A204.1 (cell line): ENCODE data around the gene CLDN34.

Experiments used
- FAIRE-seq: peaks from 2 replicates; lab custom pipeline; 2012; peaks lifted over from hg19 to GRCh38; lab: Jason Lieb, UNC

Gene CLDN34, protein sequence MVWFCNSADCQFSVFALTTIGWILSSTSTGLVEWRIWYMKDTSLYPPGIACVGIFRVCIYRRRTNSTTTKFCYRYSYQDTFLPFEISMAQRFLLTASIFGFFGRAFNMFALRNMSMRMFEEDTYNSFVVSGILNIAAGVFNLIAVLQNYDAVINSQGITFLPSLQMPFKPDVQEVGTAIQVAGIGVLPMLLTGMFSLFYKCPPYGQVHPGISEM

DNA sequence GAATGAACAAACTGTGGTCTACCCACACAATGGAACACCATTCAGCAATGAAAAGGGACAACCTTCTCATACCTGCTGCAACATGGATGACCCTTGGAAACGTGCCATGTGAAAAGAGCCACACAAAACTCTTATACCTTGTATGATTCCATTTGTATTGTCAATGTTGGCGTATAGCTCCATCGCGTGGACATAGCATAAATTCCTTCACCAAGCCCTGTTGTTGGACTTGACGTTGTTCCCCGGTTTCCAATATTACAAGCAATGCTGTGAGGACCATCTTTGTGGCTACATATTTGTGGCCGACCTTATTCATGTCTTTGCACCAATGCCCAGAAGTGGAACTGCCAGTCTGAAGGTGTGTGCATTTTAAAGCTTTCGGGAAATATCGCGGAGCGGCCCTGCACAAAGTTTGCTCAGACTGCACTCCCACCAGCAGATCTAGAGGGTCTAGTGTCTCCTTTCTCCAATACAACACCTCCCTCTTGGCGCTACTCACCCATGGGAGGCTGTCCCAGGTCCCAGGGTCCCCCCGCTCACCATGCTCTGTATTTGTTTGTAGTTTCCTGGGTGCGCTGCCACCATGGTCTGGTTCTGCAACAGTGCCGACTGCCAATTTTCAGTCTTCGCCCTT is at the start of gene CLDN34:
Gene CLDN34, plus strand, starts transcription at position 584 of the 634 bp plus-strand sequence. Its CDS starts 0 bp downstream, at position 584.
- no peak for FAIRE-seq

DNA sequence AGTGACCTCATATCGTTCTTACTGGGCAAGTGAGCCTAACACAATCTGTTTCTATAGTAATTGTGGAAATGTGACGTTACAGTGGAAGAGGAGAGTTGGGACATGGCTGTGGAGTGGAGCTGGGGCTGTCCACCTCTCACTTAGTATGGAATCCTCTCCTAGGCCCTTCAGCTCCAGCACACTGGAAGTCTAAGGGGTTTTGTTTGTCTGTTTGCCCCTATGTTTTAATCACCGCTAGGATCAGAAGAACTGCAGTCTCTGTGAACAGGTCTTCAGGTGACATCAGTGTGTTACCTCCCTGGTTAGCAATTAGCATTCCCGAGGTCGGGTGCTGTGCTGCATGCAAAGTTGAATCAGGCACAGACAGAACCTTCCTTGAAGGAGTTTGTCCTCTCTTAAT is 49.3 kb upstream of the CLDN34 start:
- FAIRE-seq: no peak

GRCh38 chrX:9919632-9920172 is 47.5 kb upstream of the CLDN34 start:
- FAIRE-seq: no peak

GRCh38 chrX:9921407-9921806 is 45.8 kb upstream of the CLDN34 start:
- no peak for FAIRE-seq

GRCh38 chrX:9923357-9923756 is 43.8 kb upstream of the CLDN34 start:
- no peak for FAIRE-seq

- no peak for FAIRE-seq
Observed at GRCh38 chrX:9926002-9926401, 41.2 kb upstream of the CLDN34 start.

GRCh38 chrX:9927698-9928482 is 39.3 kb upstream of the CLDN34 start:
- FAIRE-seq: no peak

GRCh38 chrX:9935436-9935835 is 31.7 kb upstream of the CLDN34 start:
- FAIRE-seq: no peak

DNA sequence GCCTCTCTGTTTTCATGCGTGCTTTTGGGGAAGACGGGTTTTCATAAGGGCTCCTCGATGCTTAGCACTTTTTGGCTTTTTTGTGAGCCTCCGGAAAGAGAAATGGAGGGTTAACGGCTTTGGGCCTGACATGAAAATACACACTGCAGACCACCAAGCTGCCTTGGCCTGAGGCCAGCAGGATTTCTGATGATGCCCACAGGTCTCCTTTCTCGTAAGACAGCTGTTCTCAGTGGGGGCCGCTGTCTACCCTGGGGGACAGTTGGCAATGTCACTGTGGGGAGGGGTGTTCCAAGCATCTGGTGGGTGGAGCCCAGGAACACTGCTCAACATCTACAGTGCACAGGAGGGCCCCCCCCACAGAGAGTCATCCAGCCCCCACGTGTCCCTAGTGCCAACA is 29.4 kb upstream of the CLDN34 start:
- FAIRE-seq: no peak

GRCh38 chrX:9938516-9938915 is 28.6 kb upstream of the CLDN34 start:
- FAIRE-seq: no peak

DNA sequence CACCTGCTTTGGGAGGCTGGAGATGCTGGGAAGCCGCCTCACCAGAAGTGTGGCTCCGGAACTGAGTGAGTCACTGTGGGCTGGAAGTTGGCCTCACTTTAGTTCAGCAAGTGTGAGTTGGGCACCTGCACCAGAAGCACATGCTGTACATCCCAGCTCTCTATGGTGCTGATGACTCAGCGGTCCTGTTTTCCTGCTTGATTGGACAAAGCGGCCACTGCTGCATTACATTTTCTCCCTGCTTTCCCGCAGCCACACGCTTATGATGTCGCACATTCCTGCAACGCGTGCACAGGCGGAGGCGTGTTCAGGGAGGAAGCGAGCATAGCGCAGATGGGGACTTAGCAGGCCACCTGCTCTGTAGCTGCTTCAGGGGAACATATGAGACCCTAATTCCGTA is 26.7 kb upstream of the CLDN34 start:
- no peak for FAIRE-seq

GRCh38 chrX:9942086-9942485 is 25.1 kb upstream of the CLDN34 start:
- no peak for FAIRE-seq

DNA sequence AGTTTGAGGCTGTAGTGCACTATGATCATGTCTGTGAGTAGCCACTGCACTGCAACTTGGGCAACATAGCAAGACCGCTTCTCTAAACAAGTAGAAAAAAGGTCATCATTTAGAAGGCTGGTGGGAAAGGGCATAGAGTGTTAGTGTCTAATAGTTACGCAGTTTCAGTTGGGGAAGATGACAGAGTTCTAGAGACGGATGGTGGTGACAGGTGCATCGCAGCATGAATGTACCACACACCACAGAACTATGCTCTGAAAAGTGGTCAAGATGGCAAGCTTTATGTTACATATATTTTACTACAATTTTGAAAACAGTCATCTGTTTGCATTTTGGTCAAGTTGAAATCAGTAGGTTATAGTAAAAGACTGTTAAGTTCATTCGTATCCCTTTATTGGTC is 23.7 kb upstream of the CLDN34 start:
- FAIRE-seq: no peak

DNA sequence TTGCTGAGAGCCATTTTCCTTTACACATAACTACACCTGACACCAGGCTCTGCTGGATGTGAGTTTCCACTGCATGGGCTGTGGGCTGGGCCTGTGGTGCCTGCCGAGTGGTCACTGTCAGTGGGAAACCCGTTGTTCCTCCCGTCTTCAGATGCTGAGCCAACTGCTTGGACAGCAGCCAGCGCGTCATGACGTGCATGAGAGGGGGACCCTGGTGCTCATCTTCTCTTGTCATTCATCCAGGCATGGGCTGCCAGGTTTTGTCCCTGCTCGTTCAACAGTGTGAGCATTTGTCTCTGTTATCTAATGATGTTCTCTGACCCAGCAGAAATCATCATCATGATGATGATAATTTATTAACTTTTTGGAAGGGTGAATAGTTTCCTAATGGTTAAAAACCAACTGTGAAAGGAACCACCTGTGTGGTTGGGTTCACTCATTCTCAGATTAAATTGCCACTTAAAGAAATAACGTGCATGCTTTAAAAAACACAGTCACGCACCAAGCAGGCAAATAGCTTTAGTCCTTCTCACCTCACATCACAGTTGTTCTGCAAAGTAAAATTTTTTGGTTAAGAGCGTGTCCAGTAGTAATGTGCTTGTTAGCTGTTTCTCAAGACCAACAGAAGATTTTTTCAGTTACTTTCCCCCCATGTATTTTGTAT is 19.9 kb upstream of the CLDN34 start:
- FAIRE-seq: no peak

DNA sequence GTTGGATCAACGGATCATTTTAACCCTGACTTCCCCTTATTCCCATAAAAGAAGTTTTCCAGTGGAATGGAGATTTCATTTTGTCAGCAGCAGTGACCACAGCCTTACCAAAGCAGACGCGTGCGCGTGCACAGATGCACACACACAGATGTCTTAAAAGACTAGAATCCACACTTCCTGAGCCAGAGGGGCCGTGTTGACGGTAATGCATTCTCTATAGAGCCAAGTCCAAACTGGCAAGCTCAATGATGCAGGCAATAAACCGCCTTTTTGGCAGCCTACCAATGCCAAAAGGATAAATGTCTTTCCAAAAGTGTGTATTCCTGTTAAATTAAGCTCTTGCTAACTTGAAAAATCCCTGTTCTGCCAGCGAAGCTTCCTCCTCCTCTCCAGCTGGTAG is 18.8 kb upstream of the CLDN34 start:
- FAIRE-seq: no peak

GRCh38 chrX:9952300-9952699 is 14.9 kb upstream of the CLDN34 start:
- FAIRE-seq: no peak

GRCh38 chrX:9953396-9953795 is 13.8 kb upstream of the CLDN34 start:
- FAIRE-seq: no peak

DNA sequence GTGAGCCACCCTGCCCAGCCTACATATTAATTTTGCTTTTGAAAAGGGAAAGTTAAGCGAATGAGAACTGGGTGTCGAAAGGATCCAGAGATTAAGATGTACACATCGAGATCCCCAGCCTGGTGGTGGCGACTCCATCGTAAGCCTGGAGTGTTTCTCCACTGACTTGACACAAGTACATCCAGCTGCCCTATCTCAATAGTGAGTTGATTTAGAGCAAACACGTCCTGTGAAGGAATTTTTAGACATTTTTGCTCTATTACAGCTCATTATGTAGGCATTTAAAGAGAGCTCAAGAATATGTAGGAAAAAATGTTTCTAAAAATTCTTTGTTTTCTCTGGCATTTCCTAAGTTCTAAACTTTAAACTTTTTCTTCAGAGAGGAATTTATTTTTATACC is 11.7 kb upstream of the CLDN34 start:
- no peak for FAIRE-seq

DNA sequence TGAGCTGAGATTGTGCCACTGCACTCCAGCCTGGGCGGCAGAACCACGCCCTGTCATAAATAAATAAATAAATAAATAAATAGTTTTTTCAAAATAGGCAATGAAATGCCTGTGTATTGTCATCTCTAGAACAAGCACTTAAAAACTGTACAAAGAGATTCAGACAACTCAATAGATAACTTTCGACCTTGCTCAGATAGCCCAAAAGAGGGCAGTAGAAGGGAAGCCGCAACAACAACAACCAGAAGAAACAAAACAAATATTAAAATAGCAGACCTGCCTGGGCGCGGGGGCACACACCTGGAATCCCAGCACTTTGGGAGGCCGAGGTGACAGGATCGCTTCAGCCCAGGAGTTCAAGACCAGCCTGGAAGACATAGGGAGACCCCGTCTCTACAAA is 9.4 kb upstream of the CLDN34 start:
- FAIRE-seq: no peak

DNA sequence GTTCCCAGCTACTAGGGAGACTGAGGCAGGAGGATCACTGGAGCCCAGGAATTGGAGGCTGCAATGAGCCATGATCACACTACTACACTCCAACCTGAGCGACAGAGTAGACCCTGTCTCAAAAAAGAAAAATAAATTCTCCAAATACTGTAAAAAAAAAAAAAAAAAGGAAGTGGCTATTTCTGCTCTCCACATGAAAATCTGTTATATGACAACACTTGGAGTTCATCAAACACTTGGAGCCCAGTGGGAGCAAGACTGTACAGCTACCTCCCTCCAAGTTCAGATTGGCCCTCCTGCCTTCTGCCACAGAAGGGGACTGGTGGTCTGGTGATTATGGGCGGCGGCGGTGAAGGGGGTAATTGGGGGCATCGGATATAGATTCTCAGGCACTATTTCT is 9.0 kb upstream of the CLDN34 start:
- FAIRE-seq: no peak

GRCh38 chrX:9961750-9962149 is 5.4 kb upstream of the CLDN34 start:
- no peak for FAIRE-seq

- no peak for FAIRE-seq
Observed at GRCh38 chrX:9977635-9978034, 10.5 kb downstream of the CLDN34 start.

DNA sequence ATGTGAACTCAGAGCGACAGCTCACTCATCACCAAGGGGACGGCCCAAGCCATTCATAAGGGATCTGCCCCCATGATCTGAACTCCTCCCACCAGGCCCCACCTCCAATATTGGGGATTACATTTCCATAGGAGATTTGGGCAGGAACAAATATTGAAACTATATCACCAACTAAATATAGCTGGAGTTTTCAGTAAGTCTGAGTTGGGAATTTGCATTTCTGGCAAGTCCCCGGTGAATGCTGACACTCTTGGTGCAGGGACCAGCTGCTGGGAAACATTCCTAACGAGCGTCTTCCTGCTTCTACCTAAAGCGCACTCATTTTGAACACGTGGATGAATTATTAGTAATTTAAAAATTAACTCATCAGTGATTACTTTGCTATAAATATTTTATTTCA is 13.2 kb downstream of the CLDN34 start:
- FAIRE-seq: no peak
